ENCODE data around the gene HEATR5B. TPM values are rescaled to one million over a fixed set of nuclear protein-coding genes. Genes with fewer than 3 reads are reported as not detected.
"Not testable (repeated sequence)": the region's sequence is repeated elsewhere in the genome, so short reads cannot be mapped to it uniquely, and the experiment has no call there.

HEATR5B gene
- total and polyA plus RNA-seq, 4 experiments from 2014 or later = 6.1 to 55.2 (median 36.6) TPM

GRCh38 chr2:37011130-37011529 lies 73.0 kb downstream of the HEATR5B start:
- H3K4me1 ChIP-seq (ENCODE audit: insufficient read depth, low read length) = peaks cover 8% of the 10 kb centered on the region
- H3K27me3 Mint-ChIP-seq = no peaks in the 10 kb centered on the region
- intact Hi-C loops (cut with micrococcal nuclease) = no loop called here
- no peaks in the 10 kb centered on the region for H3K9me3 Mint-ChIP-seq
- CTCF ChIA-PET (ENCODE audit: partially characterized antibody) = no interaction called here
- POLR2A ChIA-PET (ENCODE audit: partially characterized antibody) = no interaction called here
- H3K4me3 ChIP-seq (ENCODE audit: low read length in 2 of 2) = no peak overlapping the region
- H3K27ac ChIP-seq (ENCODE audit: low read depth, low read length) = no peak overlapping the region
- peaks cover 40 to 62% of the 10 kb centered on the region in 2 donors for H3K36me3 Mint-ChIP-seq
- H3K4me1 Mint-ChIP-seq = peaks cover 9 to 19% (median 11%) of the 10 kb centered on the region in 4 donors
- no peaks in the 10 kb centered on the region for H3K27me3 ChIP-seq (ENCODE audit: insufficient read depth, low read length)
- DNase-seq = no peak
- H3K4me3 Mint-ChIP-seq = peak overlapping the region in 2 of 8 donors; percentile 51 to 56
- H3K27ac Mint-ChIP-seq = peak overlapping the region in 6 of 7 donors; percentile 3 to 86 (median 58)
- H3K9me3 ChIP-seq (ENCODE audit: control insufficient read depth in 1 of 2, low read length in 2 of 2) = no peaks in the 10 kb centered on the region
- peaks cover 41% of the 10 kb centered on the region for H3K36me3 ChIP-seq (ENCODE audit: insufficient read depth, low read length)

- Mint-ChIP-seq H3K27ac (peak overlapping the region; percentile 5 to 80 (median 62)), H3K4me3 (peak overlapping the region in 5 of 8 donors; percentile 9 to 76 (median 57)), H3K9me3 (no peaks in the 10 kb centered on the region), H3K36me3 (peaks cover 39 to 72% of the 10 kb centered on the region in 2 donors), H3K4me1 (peaks cover 0 to 10% (median 7%) of the 10 kb centered on the region in 4 donors), H3K27me3 (no peaks in the 10 kb centered on the region)
- Histone ChIP-seq H3K27me3 (ENCODE audit: insufficient read depth, low read length) (no peaks in the 10 kb centered on the region), H3K9me3 (ENCODE audit: control insufficient read depth in 1 of 2, low read length in 2 of 2) (no peaks in the 10 kb centered on the region), H3K4me1 (ENCODE audit: insufficient read depth, low read length) (no peaks in the 10 kb centered on the region), H3K27ac (ENCODE audit: low read depth, low read length) (no peak overlapping the region), H3K4me3 (ENCODE audit: low read length in 2 of 2) (no peak overlapping the region), H3K36me3 (ENCODE audit: insufficient read depth, low read length) (peaks cover 45% of the 10 kb centered on the region)
- ChIA-PET CTCF (ENCODE audit: partially characterized antibody) (no interaction called here), POLR2A (ENCODE audit: partially characterized antibody) (interaction anchor here (1.0 kb wide), 1 partner anchor 39 kb away, joined by 4 read pairs; the partner anchor contains the start of gene STRN)
- peak; percentile 9 to 43 (median 18) for DNase-seq
- intact Hi-C loops (cut with micrococcal nuclease) = loop anchor here (2.0 to 10.0 kb wide), 2 partner anchors 38 to 110 kb away; partner anchors contain the start of gene STRN
Observed at GRCh38 chr2:37005118-37005868, 78.9 kb downstream of the HEATR5B start.

DNA sequence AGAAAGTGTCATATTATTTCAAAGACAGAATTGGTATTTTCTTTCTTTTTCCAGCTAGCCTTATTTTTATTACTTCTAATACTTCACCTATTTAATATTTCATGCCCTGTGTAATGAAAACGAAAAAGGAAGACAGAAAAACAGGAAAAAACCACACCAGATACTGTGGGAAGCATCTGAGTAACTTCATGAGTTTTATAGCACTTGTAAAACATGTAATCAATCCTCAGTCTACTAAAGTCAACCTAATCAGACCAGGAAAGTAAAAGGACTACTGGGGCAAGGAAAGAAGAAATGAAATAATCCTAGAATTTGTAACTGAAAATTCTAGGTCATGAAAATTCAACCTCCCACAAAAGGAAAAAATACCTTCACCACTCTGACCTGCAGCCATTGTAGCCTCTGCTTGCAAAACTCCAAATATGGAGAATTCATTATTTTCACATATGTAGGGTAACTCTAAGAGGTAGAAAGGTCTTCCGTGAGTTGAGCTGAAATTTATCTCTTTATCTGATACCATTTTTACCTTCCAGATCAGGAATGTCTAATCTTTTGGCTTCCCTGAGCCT lies 83.1 kb downstream of the HEATR5B start:
- Mint-ChIP-seq H3K9me3 (no peaks in the 10 kb centered on the region), H3K27ac (peak overlapping the region in 1 of 7 donors; percentile 29), H3K36me3 (peaks cover 47 to 75% of the 10 kb centered on the region in 2 donors), H3K4me1 (peaks cover 0 to 9% (median 6%) of the 10 kb centered on the region in 4 donors), H3K27me3 (no peaks in the 10 kb centered on the region), H3K4me3 (no peak overlapping the region)
- Histone ChIP-seq H3K36me3 (ENCODE audit: insufficient read depth, low read length) (peaks cover 40% of the 10 kb centered on the region), H3K27me3 (ENCODE audit: insufficient read depth, low read length) (no peaks in the 10 kb centered on the region), H3K27ac (ENCODE audit: low read depth, low read length) (no peak overlapping the region), H3K4me3 (ENCODE audit: low read length in 2 of 2) (no peak overlapping the region), H3K9me3 (ENCODE audit: control insufficient read depth in 1 of 2, low read length in 2 of 2) (no peaks in the 10 kb centered on the region), H3K4me1 (ENCODE audit: insufficient read depth, low read length) (no peaks in the 10 kb centered on the region)
- no peak for DNase-seq
- ChIA-PET POLR2A (ENCODE audit: partially characterized antibody) (no interaction called here), CTCF (ENCODE audit: partially characterized antibody) (no interaction called here)
- intact Hi-C loops (cut with micrococcal nuclease) = loop anchor here (10.0 kb wide), 1 partner anchor 106 kb away; no protein-coding TSS in a partner anchor

GRCh38 chr2:37000318-37000717 lies 83.9 kb downstream of the HEATR5B start:
- Histone ChIP-seq H3K4me3 (ENCODE audit: low read length in 2 of 2) (no peak overlapping the region), H3K36me3 (ENCODE audit: insufficient read depth, low read length) (peaks cover 36% of the 10 kb centered on the region), H3K27me3 (ENCODE audit: insufficient read depth, low read length) (no peaks in the 10 kb centered on the region), H3K9me3 (ENCODE audit: control insufficient read depth in 1 of 2, low read length in 2 of 2) (no peaks in the 10 kb centered on the region), H3K27ac (ENCODE audit: low read depth, low read length) (no peak overlapping the region), H3K4me1 (ENCODE audit: insufficient read depth, low read length) (no peaks in the 10 kb centered on the region)
- Mint-ChIP-seq H3K4me3 (no peak overlapping the region), H3K27ac (no peak overlapping the region), H3K36me3 (peaks cover 46 to 71% of the 10 kb centered on the region in 2 donors), H3K27me3 (no peaks in the 10 kb centered on the region), H3K4me1 (peaks cover 0 to 7% (median 4%) of the 10 kb centered on the region in 4 donors), H3K9me3 (no peaks in the 10 kb centered on the region)
- POLR2A ChIA-PET (ENCODE audit: partially characterized antibody) = no interaction called here
- CTCF ChIA-PET (ENCODE audit: partially characterized antibody) = no interaction called here
- intact Hi-C loops (cut with micrococcal nuclease) = loop anchor here (10.0 kb wide), 1 partner anchor 106 kb away; no protein-coding TSS in a partner anchor
- DNase-seq = no peak

- H3K27ac Mint-ChIP-seq; H3K4me3 ChIP-seq (ENCODE audit: low read length in 2 of 2); H3K4me1 Mint-ChIP-seq; H3K27ac ChIP-seq (ENCODE audit: low read depth, low read length); H3K27me3 Mint-ChIP-seq; POLR2A ChIA-PET (ENCODE audit: partially characterized antibody); CTCF ChIA-PET (ENCODE audit: partially characterized antibody); intact Hi-C loops (cut with micrococcal nuclease); H3K27me3 ChIP-seq (ENCODE audit: insufficient read depth, low read length); H3K9me3 ChIP-seq (ENCODE audit: control insufficient read depth in 1 of 2, low read length in 2 of 2); H3K4me1 ChIP-seq (ENCODE audit: insufficient read depth, low read length); H3K9me3 Mint-ChIP-seq; DNase-seq; H3K4me3 Mint-ChIP-seq: not testable (repeated sequence)
- H3K36me3 Mint-ChIP-seq = peaks cover 37 to 63% of the 10 kb centered on the region in 2 donors
- H3K36me3 ChIP-seq (ENCODE audit: insufficient read depth, low read length) = peaks cover 30% of the 10 kb centered on the region
Observed at GRCh38 chr2:36999416-36999815, 84.8 kb downstream of the HEATR5B start.

DNA sequence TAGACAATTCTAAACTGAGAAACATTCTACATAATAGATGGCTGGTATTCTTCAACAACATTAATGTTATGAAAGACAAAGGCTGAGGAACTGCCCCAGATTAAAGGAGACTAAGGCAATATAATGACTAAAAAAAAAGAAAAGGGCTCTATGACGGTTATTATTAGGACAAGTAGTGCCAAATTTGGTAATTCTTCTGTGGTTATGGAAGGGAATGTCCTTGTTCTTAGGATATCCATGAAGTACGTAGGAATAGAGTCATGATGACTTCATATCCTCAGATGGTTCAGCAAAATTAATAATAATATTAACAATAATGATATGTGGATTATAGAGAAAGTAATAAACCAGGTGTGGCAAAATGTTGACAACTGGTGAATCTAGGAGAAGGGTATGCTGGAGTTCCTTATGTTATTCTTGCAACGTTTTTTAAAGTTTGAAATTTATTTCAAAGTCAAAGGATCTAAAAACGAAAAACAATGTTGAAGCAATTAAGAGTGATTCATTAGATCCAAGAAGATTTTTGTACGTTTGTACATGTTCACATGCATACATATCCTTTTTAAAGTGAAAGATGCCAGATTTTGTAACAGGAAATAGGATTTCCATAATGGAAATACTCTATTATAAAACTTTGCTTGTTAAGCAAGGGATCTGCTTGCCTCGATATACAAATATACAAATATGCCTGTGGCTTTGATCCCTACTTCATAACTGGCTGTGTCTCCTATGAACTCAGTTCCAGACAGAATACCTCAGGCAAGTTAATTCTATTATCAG lies 90.1 kb downstream of the HEATR5B start:
- POLR2A ChIA-PET (ENCODE audit: partially characterized antibody) = no interaction called here
- Mint-ChIP-seq H3K4me3 (no peak overlapping the region), H3K27me3 (no peaks in the 10 kb centered on the region), H3K27ac (no peak overlapping the region), H3K9me3 (no peaks in the 10 kb centered on the region), H3K36me3 (peaks cover 34 to 37% of the 10 kb centered on the region in 2 donors), H3K4me1 (peaks cover 0 to 1% (median 0%) of the 10 kb centered on the region in 4 donors)
- H3K27me3 ChIP-seq (ENCODE audit: insufficient read depth, low read length) = no peaks in the 10 kb centered on the region
- H3K4me3 ChIP-seq (ENCODE audit: low read length in 2 of 2) = no peak overlapping the region
- no peaks in the 10 kb centered on the region for H3K9me3 ChIP-seq (ENCODE audit: control insufficient read depth in 1 of 2, low read length in 2 of 2)
- H3K27ac ChIP-seq (ENCODE audit: low read depth, low read length) = no peak overlapping the region
- DNase-seq = no peak
- intact Hi-C loops (cut with micrococcal nuclease) = no loop called here
- CTCF ChIA-PET (ENCODE audit: partially characterized antibody) = interaction anchor here (0.7 kb wide), 1 partner anchor 802 kb away, joined by 3 read pairs; no protein-coding TSS in a partner anchor
- peaks cover 4% of the 10 kb centered on the region for H3K36me3 ChIP-seq (ENCODE audit: insufficient read depth, low read length)
- no peaks in the 10 kb centered on the region for H3K4me1 ChIP-seq (ENCODE audit: insufficient read depth, low read length)

DNA sequence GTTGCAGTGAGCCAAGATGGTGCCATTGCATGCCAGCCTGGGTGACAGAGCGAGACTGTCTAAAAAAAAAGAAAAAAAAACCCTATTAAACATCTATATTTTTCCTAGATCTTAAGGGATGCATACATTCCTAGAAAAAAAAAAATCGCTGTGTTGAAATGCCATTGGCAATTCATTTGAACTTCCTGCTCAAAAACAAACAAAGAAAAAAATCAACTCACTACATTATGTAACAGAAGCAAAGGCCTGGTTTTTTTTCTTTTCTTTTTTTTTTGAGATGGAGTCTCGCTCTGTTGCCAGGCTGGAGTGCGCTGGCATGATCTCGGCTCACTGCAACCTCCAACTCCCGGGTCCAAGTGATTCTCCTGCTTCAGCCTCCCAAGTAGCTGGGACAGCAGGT lies 96.2 kb downstream of the HEATR5B start:
- Mint-ChIP-seq H3K9me3 (no peaks in the 10 kb centered on the region), H3K4me1 (peaks cover 0 to 1% (median 0%) of the 10 kb centered on the region in 4 donors), H3K27me3 (no peaks in the 10 kb centered on the region), H3K27ac (no peak overlapping the region), H3K4me3 (no peak overlapping the region), H3K36me3 (peaks cover 20 to 34% of the 10 kb centered on the region in 2 donors)
- Histone ChIP-seq H3K9me3 (ENCODE audit: control insufficient read depth in 1 of 2, low read length in 2 of 2) (no peaks in the 10 kb centered on the region), H3K4me3 (ENCODE audit: low read length in 2 of 2) (no peak overlapping the region), H3K36me3 (ENCODE audit: insufficient read depth, low read length) (no peaks in the 10 kb centered on the region), H3K27me3 (ENCODE audit: insufficient read depth, low read length) (no peaks in the 10 kb centered on the region), H3K4me1 (ENCODE audit: insufficient read depth, low read length) (no peaks in the 10 kb centered on the region), H3K27ac (ENCODE audit: low read depth, low read length) (no peak overlapping the region)
- intact Hi-C loops (cut with micrococcal nuclease) = no loop called here
- DNase-seq = no peak
- CTCF ChIA-PET (ENCODE audit: partially characterized antibody) = no interaction called here
- POLR2A ChIA-PET (ENCODE audit: partially characterized antibody) = no interaction called here

Measured in CD4-positive, alpha-beta memory T cell (primary cell).